ENCODE measurements around the gene PRR16.

The PRR16 gene

DNA sequence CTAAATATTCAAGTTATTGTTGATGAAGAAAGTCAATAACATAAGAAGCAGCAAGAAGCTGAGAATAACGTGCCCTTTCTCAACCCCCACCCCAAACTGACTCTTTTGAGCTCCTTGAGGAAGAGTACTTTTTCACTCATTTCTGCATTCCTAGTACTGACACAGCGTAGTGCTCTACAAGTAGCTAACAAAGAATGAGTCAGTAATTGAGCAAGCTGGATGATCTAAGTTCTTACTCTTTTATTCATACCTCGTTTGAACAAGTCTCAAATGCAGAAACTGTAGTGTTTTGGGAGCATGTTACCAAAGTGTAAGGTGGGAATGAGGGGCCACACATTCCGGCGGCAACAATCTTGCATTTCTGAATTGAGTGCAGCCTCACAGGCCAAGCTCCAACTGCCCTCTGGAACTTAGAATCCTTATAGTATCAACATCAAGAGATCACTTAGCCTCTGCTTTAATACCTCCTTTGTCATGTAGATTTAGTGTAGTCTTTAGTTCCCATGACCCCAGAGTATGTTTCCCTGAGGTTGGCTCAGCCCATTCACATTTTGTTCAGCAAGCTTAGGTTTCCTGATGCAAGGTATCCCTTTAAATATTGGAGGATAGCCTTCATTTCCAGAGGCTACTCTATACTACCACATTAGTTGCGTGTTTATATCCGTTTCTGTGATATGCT, 152.0 kb downstream of the PRR16 start:
- no peak for DNase-seq (ENCODE audit: low read depth)
- H3K4me3 ChIP-seq (ENCODE audit: low read depth, low read length) = no peak overlapping the region
- TF ChIP-seq, protein P1, sequence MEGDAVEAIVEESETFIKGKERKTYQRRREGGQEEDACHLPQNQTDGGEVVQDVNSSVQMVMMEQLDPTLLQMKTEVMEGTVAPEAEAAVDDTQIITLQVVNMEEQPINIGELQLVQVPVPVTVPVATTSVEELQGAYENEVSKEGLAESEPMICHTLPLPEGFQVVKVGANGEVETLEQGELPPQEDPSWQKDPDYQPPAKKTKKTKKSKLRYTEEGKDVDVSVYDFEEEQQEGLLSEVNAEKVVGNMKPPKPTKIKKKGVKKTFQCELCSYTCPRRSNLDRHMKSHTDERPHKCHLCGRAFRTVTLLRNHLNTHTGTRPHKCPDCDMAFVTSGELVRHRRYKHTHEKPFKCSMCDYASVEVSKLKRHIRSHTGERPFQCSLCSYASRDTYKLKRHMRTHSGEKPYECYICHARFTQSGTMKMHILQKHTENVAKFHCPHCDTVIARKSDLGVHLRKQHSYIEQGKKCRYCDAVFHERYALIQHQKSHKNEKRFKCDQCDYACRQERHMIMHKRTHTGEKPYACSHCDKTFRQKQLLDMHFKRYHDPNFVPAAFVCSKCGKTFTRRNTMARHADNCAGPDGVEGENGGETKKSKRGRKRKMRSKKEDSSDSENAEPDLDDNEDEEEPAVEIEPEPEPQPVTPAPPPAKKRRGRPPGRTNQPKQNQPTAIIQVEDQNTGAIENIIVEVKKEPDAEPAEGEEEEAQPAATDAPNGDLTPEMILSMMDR (IDR thresholded peaks at IDR 0.05; ENCODE audit: insufficient read depth, low read depth, low read length, missing control alignments) = no peak

DNA sequence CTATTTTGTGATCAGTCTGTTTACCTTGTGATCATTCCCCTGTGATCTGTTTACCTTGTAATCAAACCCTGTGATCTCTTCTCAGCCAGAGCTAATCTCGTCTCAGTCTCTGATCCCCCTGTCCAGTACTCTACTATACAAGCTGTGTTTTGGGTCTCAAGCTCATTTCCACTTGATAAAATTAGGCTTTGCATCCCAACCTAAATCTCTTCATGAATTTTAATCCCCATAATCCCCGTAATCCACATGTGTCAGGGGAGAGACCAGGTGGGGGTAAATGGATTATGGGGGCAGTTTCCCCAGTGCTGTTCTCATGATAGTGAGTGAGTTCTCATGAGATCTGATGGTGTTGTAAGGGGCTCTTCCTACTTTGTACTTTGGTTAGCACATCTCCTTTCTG, 157.2 kb downstream of the PRR16 start:
- TF ChIP-seq, protein P1 (IDR thresholded peaks at IDR 0.05; ENCODE audit: insufficient read depth, low read depth, low read length, missing control alignments) = no peak
- H3K4me3 ChIP-seq (ENCODE audit: low read depth, low read length) = no peak overlapping the region
- no peak for DNase-seq (ENCODE audit: low read depth)

DNA sequence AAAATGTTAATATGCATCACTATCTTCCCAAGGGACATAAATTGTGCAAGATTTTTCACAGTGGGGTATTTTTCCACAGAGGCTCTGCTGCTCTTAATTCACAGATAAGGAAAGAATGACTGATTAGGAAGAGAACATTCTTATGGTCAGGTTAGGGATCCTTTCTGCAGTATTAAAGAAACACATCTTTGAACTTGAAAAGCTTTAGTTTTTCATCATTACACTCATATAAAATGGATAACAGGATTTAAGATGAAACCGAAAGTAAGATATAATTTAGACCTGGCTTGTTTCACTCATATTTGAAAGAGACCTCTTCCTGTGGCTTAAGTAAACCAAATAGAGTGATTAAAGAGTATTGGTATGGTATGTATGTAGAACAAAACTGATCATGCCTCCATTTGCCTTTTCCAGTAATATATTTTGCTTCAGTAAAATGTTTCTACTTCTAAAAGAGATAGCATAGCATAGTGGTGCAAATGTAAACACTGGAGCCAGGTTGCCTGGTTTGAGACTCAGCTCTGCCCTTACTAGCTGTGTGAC, 160.0 kb downstream of the PRR16 start:
- no peak overlapping the region for H3K4me3 ChIP-seq (ENCODE audit: low read depth, low read length)
- TF ChIP-seq, protein P1 (IDR thresholded peaks at IDR 0.05; ENCODE audit: insufficient read depth, low read depth, low read length, missing control alignments) = no peak
- no peak for DNase-seq (ENCODE audit: low read depth)

DNA sequence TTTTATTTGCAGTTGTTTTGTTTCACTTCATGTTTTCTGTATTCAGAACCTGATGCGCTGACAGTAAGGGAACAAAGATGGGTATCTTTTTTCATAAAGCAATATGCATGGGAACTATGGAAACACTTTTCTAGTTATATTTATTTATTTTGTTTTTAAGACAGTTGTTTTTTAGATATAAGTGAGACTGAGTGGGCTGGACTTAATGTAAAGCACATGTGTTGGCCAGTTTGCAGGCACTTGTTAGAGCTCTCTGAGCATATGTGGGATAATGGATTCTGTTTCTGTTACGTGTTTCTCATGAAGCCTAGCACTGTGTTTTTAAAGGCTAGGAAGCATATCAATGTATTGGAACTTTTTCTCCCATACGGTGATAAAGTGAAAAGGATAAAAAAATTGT, 164.1 kb downstream of the PRR16 start:
- TF ChIP-seq, protein P1 (IDR thresholded peaks at IDR 0.05; ENCODE audit: insufficient read depth, low read depth, low read length, missing control alignments) = no peak
- H3K4me3 ChIP-seq (ENCODE audit: low read depth, low read length) = no peak overlapping the region
- no peak for DNase-seq (ENCODE audit: low read depth)

DNA sequence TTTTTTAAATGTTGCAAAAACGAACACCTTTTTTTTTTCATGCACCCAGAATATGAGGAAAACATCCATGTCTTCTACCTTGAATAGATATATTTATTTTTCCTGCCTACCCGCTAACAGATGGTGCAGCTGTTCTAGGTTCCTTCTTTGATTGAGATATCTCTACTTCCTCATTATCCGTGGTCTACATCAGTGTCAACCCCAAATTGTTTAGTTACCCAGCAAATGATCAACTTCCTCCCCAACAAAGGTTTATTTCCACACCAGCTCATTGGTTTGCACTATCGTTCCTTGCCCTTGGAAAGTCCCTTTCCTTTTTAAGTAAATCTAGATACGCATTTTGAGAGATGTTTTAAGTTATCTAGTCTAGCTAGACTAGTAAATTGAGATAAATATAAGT, 166.4 kb downstream of the PRR16 start:
- H3K4me3 ChIP-seq (ENCODE audit: low read depth, low read length) = no peak overlapping the region
- DNase-seq (ENCODE audit: low read depth) = no peak
- TF ChIP-seq, protein P1 (IDR thresholded peaks at IDR 0.05; ENCODE audit: insufficient read depth, low read depth, low read length, missing control alignments) = no peak

DNA sequence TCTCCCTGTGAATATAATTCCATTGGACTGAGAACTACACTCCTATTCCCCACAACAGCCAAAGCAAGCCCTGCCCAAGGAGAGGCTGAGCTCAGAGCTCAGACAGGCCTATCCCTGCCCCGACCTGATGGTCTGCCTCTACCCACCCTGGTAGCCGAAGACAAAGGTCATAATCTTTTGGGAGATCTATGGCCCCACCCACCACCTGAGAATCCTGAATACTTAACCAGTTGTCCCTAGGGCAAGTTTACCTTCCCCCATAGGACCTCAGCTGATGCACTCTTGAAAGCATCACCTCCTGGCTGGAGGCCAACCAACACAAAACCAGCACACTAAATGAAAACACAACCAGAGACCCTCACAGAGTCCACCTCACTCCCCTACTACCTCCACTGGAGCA, 167.5 kb downstream of the PRR16 start:
- TF ChIP-seq, protein P1 (IDR thresholded peaks at IDR 0.05; ENCODE audit: insufficient read depth, low read depth, low read length, missing control alignments) = no peak
- DNase-seq (ENCODE audit: low read depth) = no peak
- H3K4me3 ChIP-seq (ENCODE audit: low read depth, low read length) = no peak overlapping the region

DNA sequence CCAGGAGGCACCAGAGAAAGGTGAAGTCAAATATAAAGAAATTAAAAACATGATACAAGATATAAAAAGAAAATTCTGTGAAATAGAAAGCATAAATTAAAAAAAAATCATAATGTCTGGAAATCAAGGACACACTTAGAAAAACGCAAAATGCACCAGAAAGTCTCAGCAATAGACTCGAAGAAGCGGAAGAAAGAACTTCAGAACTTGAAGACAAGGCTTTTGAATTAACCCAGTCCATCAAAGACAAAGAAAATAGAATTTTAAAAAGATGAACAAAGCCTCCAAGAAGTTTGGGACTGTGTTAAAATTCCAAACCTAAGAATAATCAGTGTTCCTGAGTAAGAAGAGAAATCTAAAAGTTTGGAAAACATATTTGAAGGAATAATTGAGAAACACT, 168.3 kb downstream of the PRR16 start:
- no peak overlapping the region for H3K4me3 ChIP-seq (ENCODE audit: low read depth, low read length)
- no peak for DNase-seq (ENCODE audit: low read depth)
- TF ChIP-seq, protein P1 (IDR thresholded peaks at IDR 0.05; ENCODE audit: insufficient read depth, low read depth, low read length, missing control alignments) = no peak

Measured in GM12865 (cell line).